IMR-90 (cell line): ENCODE measurements around the gene ZBTB33. TPM values are rescaled to one million over a fixed set of nuclear protein-coding genes. Genes with fewer than 3 reads are reported as not detected.

Experiments
- ATAC-seq: fragments of 200-7000 bp; cut with Tn5 transposase; 2 replicates; pipeline ENCODE4 v1.9.1; 2020; ENCODE audit warnings: low read depth, mild to moderate bottlenecking, moderate library complexity
- BruUV-seq: library from RNA; stranded (reverse); fragments of 400-500 nt; replicated peaks from 2 replicates; lab custom pipeline; 2021; lab: Mats Ljungman, UMichigan
- CTCF ChIA-PET: fragments of 300-600 bp; formaldehyde crosslinking; extraction: SDS; loops from one replicate; lab custom pipeline; 2021; ENCODE audit warnings: antibody characterized with exemption; lab: Yijun Ruan, JAX
- POLR2A ChIA-PET: fragments of 300-600 bp; sonication (Branson Sonifier 250); formaldehyde crosslinking; loops from one replicate; lab custom pipeline; 2022; ENCODE audit warnings: antibody characterized with exemption; ENCODE audit not compliant: unreplicated experiment; lab: Charles Lee
- DNase-seq: peaks from one replicate; pipeline ENCODE4 v3.0.0; 2013
- H2AFZ ChIP-seq: replicated peaks from 2 replicates; pipeline ENCODE3; 2013; ENCODE audit warnings: low read length, mild to moderate bottlenecking; ENCODE audit not compliant: poor library complexity
- H2AK5ac ChIP-seq: 2 replicates; pipeline ENCODE4 v1.6.1; 2013; ENCODE audit warnings: low read depth, low read length, inconsistent platforms
- H2AK9ac ChIP-seq: replicated peaks from 2 replicates; pipeline ENCODE3; 2013; ENCODE audit warnings: mild to moderate bottlenecking, low read depth, low read length, moderate library complexity; ENCODE audit not compliant: poor library complexity
- H2BK120ac ChIP-seq: 2 replicates; pipeline ENCODE4 v1.6.1; 2013; ENCODE audit warnings: low read depth, low read length, inconsistent platforms
- H2BK15ac ChIP-seq: 3 replicates; pipeline ENCODE4 v1.6.1; 2013; ENCODE audit warnings: low read depth, low read length, inconsistent platforms
- H2BK20ac ChIP-seq: 2 replicates; pipeline ENCODE4 v1.6.1; 2013; ENCODE audit warnings: low read depth, mild to moderate bottlenecking, inconsistent platforms, low read length, moderate library complexity
- H2BK5ac ChIP-seq: 2 replicates; pipeline ENCODE4 v1.6.1; 2013; ENCODE audit warnings: mild to moderate bottlenecking, low read depth, low read length, inconsistent platforms; ENCODE audit not compliant: poor library complexity, severe bottlenecking
- H3K14ac ChIP-seq: replicated peaks from 2 replicates; pipeline ENCODE4 v1.6.1; 2013; ENCODE audit warnings: low read depth, low read length, inconsistent platforms
- H3K18ac ChIP-seq: 2 replicates; pipeline ENCODE4 v1.6.1; 2013; ENCODE audit warnings: low read depth, low read length, control low read depth
- H3K23ac ChIP-seq: 2 replicates; pipeline ENCODE4 v1.6.1; 2013; ENCODE audit warnings: low read depth, low read length, inconsistent platforms
- H3K27ac ChIP-seq: 2 replicates; pipeline ENCODE4 v1.5.1; 2013; ENCODE audit warnings: mild to moderate bottlenecking, control low read depth, low read length; ENCODE audit not compliant: insufficient read depth
- H3K27me3 ChIP-seq: 2 replicates; pipeline ENCODE4 v1.6.1; 2013; ENCODE audit warnings: low read length; ENCODE audit not compliant: control insufficient read depth, insufficient read depth
- H3K36me3 ChIP-seq: 2 replicates; pipeline ENCODE4 v1.6.1; 2013; ENCODE audit warnings: low read length, mixed read lengths; ENCODE audit not compliant: control insufficient read depth, insufficient read depth
- H3K4ac ChIP-seq: 2 replicates; pipeline ENCODE4 v1.6.1; 2013; ENCODE audit warnings: low read depth, low read length, inconsistent platforms
- H3K4me1 ChIP-seq: 2 replicates; pipeline ENCODE4 v1.6.1; 2013; ENCODE audit warnings: low read length, mixed read lengths; ENCODE audit not compliant: control insufficient read depth, insufficient read depth
- H3K4me2 ChIP-seq: 2 replicates; pipeline ENCODE4 v1.6.1; 2013; ENCODE audit warnings: low read depth, mild to moderate bottlenecking, control low read depth, low read length, moderate library complexity
- H3K4me3 ChIP-seq: 2 replicates; pipeline ENCODE4 v1.5.1; 2013; ENCODE audit warnings: low read depth, mild to moderate bottlenecking, control low read depth, low read length, moderate library complexity; ENCODE audit not compliant: insufficient read depth
- H3K56ac ChIP-seq: 2 replicates; pipeline ENCODE4 v1.6.1; 2013; ENCODE audit warnings: low read length, inconsistent platforms; ENCODE audit not compliant: insufficient read depth; ENCODE audit errors: extremely low read depth
- H3K79me1 ChIP-seq, 2 experiments: 2 replicates each; pipeline ENCODE4 v1.6.1; 2013; ENCODE audit warnings: low read length in 2 of 2, inconsistent platforms in 1 of 2, low read depth in 1 of 2
- H3K9ac ChIP-seq: 2 replicates; pipeline ENCODE4 v1.6.1; 2013; ENCODE audit warnings: low read depth, low read length, control low read depth
- H3K9me1 ChIP-seq: 2 replicates; pipeline ENCODE4 v1.6.1; 2013; ENCODE audit warnings: low read length, inconsistent platforms; ENCODE audit not compliant: insufficient read depth
- H3K9me3 ChIP-seq: 2 replicates; pipeline ENCODE4 v1.6.1; 2013; ENCODE audit warnings: low read length; ENCODE audit not compliant: control insufficient read depth, insufficient read depth
- H4K20me1 ChIP-seq: 2 replicates; pipeline ENCODE4 v1.6.1; 2013; ENCODE audit warnings: low read length, inconsistent platforms; ENCODE audit not compliant: insufficient read depth
- H4K5ac ChIP-seq: 2 replicates; pipeline ENCODE4 v1.6.1; 2013; ENCODE audit warnings: mild to moderate bottlenecking, low read depth, low read length, control low read depth
- H4K8ac ChIP-seq, 2 experiments: 2 replicates each; pipeline ENCODE4 v1.6.1; 2013; ENCODE audit warnings: low read depth in 2 of 2, low read length in 2 of 2, control low read depth in 1 of 2, inconsistent platforms in 1 of 2
- H4K91ac ChIP-seq: 2 replicates; pipeline ENCODE4 v1.6.1; 2013; ENCODE audit warnings: low read depth, low read length, inconsistent platforms; ENCODE audit not compliant: insufficient read depth
- BHLHE40 ChIP-seq: fragments of 150-350 bp; IDR thresholded peaks from 2 replicates; pipeline ENCODE4 v1.6.1; 2016; ENCODE audit warnings: mild to moderate bottlenecking, low read depth, low read length
- CEBPB ChIP-seq: IDR thresholded peaks from 2 replicates; pipeline ENCODE4 v1.6.1; 2012; ENCODE audit warnings: low read depth, low read length, improper control_type of control experiment
- CHD1 ChIP-seq: IDR thresholded peaks from 2 replicates; pipeline ENCODE4 v1.6.1; 2012; ENCODE audit warnings: low read depth, low read length, improper control_type of control experiment
- FOS ChIP-seq: fragments of 150-350 bp; IDR thresholded peaks from 2 replicates; pipeline ENCODE4 v1.6.1; 2016; ENCODE audit warnings: low read depth, low read length
- MAFK ChIP-seq: IDR thresholded peaks from 2 replicates; pipeline ENCODE4 v1.6.1; 2012; ENCODE audit warnings: low read depth, low read length, improper control_type of control experiment
- MAZ ChIP-seq: IDR thresholded peaks from 2 replicates; pipeline ENCODE4 v1.6.1; 2012; ENCODE audit warnings: low read depth, mild to moderate bottlenecking, low read length, improper control_type of control experiment, moderate library complexity, borderline replicate concordance
- MXI1 ChIP-seq: IDR thresholded peaks from 2 replicates; pipeline ENCODE4 v1.6.1; 2012; ENCODE audit warnings: low read depth, mild to moderate bottlenecking, low read length, moderate library complexity, borderline replicate concordance
- NFE2L2 ChIP-seq: fragments of 150-350 bp; IDR thresholded peaks from 2 replicates; pipeline ENCODE4 v1.6.1; 2016; ENCODE audit warnings: low read depth, mild to moderate bottlenecking, low read length
- POLR2A ChIP-seq: IDR thresholded peaks from 2 replicates; pipeline ENCODE4 v1.6.1; 2012; ENCODE audit warnings: mild to moderate bottlenecking, low read depth, low read length
- RAD21 ChIP-seq: IDR thresholded peaks from 2 replicates; pipeline ENCODE4 v1.6.1; 2012; ENCODE audit warnings: low read length, improper control_type of control experiment
- RCOR1 ChIP-seq: IDR thresholded peaks from 2 replicates; pipeline ENCODE4 v1.6.1; 2012; ENCODE audit warnings: mild to moderate bottlenecking, low read length, improper control_type of control experiment; ENCODE audit not compliant: insufficient replicate concordance
- RFX5 ChIP-seq: IDR thresholded peaks from 2 replicates; pipeline ENCODE4 v1.8.0; 2012; ENCODE audit warnings: low read depth, mild to moderate bottlenecking, low read length, moderate library complexity
- SMC3 ChIP-seq: fragments of 150-350 bp; IDR thresholded peaks from 2 replicates; pipeline ENCODE4 v1.6.1; 2016; ENCODE audit warnings: low read depth, mild to moderate bottlenecking, antibody characterized with exemption, low read length, moderate library complexity
- WGBS, 2 experiments: methylation state at CpG; one replicate each; pipeline versions ENCODE4 v1.1.5 to v1.1.7; 2013; ENCODE audit warnings: missing lambda C conversion rate in 2 of 2; ENCODE audit not compliant: insufficient read length in 1 of 2; ENCODE audit errors: extremely low coverage in 2 of 2; 5-methylcytosine and 5-hydroxymethylcytosine counted together
- dilution Hi-C: fragments of 300-500 bp; cut with HindIII; formaldehyde crosslinking; loops from one replicate; pipeline ENCODE4 v1.14.3; 2018; ENCODE audit warnings: low sequenced_read_pairs; ENCODE audit not compliant: unreplicated experiment
- in situ Hi-C: fragments of 300-500 bp; cut with MboI; formaldehyde crosslinking; loops from 3 replicates; pipeline ENCODE4 v1.14.3; 2019; ENCODE audit warnings: low sequenced_read_pairs, inconsistent platforms, mixed read lengths
- intact Hi-C: fragments of 100-400 bp; cut with micrococcal nuclease; formaldehyde crosslinking; loops from 2 replicates; pipeline ENCODE4 v1.10.0; 2022
- polyA plus RNA-seq, 3 experiments: library from polyadenylated mRNA; depleted of rRNA; stranded (reverse); fragments of >200 nt; gene quantifications; 2 replicates each; pipeline ENCODE4 v1.2.3, GENCODE V29; 2012; ENCODE audit warnings: low replicate concordance in 1 of 3
- total RNA-seq: library from RNA; depleted of rRNA; stranded (reverse); fragments of >200 nt; gene quantifications from 2 replicates; pipeline ENCODE4 v1.2.3, GENCODE V29; 2012
- TF ChIP-seq, protein P1 (sequence below): fragments of 150-350 bp; IDR thresholded peaks from 2 replicates; pipeline ENCODE4 v1.6.1; 2016; ENCODE audit warnings: low read depth, mild to moderate bottlenecking, low read length, moderate library complexity, borderline replicate concordance
- TF ChIP-seq, protein P2 (sequence below): fragments of 150-350 bp; IDR thresholded peaks from 2 replicates; pipeline ENCODE4 v1.6.1; 2017; ENCODE audit warnings: mild to moderate bottlenecking, antibody characterized with exemption, low read length, low read depth
- TF ChIP-seq, protein P3 (sequence below): conservative IDR thresholded peaks from 2 replicates; pipeline ENCODE4 v1.5.1; 2012; ENCODE audit warnings: mild to moderate bottlenecking, low read depth, low read length, improper control_type of control experiment

The ZBTB33 gene
- total and polyA plus RNA-seq, 2 of the 4 experiments (the other 2 are of a cell fraction), result 3.3 to 16.3 TPM

- ChIA-PET POLR2A (no interaction called here), CTCF (no interaction called here)
- H3K27ac ChIP-seq, result no peak overlapping the region
- no peak overlapping the region for H3K4me3 ChIP-seq
- no peak overlapping the region for H3K4me2 ChIP-seq
- no peak overlapping the region for H4K91ac ChIP-seq
- no peak overlapping the region for H2AK5ac ChIP-seq
- peaks cover 38% of the 10 kb centered on the region for H3K27me3 ChIP-seq
- H2BK20ac ChIP-seq, result no peak overlapping the region
- no peak overlapping the region for H2BK120ac ChIP-seq
- no CpG with 5 or more reads among the region's 2 CpGs for WGBS, 2 experiments
- no peak overlapping the region for H2AFZ ChIP-seq
- dilution Hi-C loops (no loop called here), in situ Hi-C loops (no loop called here), intact Hi-C loops (no loop called here)
- no peak overlapping the region for H3K9ac ChIP-seq
- H3K9me1 ChIP-seq, result no peaks in the 10 kb centered on the region
- no peak overlapping the region for H4K8ac ChIP-seq
- BruUV-seq, result no TSS peak
- H4K5ac ChIP-seq, result no peak overlapping the region
- H2AK9ac ChIP-seq, result no peak overlapping the region
- H3K9me3 ChIP-seq, result peaks cover 2% of the 10 kb centered on the region; the same call in 1 of the 2 replicates
- DNase-seq (no peak), ATAC-seq (no peak)
- H3K4me1 ChIP-seq, result no peaks in the 10 kb centered on the region
- no peak overlapping the region for H3K23ac ChIP-seq
- no peak overlapping the region for H2BK15ac ChIP-seq
- no peaks in the 10 kb centered on the region for H3K36me3 ChIP-seq
- TF ChIP-seq, protein P1, sequence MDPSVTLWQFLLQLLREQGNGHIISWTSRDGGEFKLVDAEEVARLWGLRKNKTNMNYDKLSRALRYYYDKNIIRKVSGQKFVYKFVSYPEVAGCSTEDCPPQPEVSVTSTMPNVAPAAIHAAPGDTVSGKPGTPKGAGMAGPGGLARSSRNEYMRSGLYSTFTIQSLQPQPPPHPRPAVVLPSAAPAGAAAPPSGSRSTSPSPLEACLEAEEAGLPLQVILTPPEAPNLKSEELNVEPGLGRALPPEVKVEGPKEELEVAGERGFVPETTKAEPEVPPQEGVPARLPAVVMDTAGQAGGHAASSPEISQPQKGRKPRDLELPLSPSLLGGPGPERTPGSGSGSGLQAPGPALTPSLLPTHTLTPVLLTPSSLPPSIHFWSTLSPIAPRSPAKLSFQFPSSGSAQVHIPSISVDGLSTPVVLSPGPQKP, result no peak
- TF ChIP-seq CHD1, result no peak
- TF ChIP-seq, protein P2, sequence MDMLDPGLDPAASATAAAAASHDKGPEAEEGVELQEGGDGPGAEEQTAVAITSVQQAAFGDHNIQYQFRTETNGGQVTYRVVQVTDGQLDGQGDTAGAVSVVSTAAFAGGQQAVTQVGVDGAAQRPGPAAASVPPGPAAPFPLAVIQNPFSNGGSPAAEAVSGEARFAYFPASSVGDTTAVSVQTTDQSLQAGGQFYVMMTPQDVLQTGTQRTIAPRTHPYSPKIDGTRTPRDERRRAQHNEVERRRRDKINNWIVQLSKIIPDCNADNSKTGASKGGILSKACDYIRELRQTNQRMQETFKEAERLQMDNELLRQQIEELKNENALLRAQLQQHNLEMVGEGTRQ, result no peak
- TF ChIP-seq SMC3, result no peak
- TF ChIP-seq FOS, result no peak
- TF ChIP-seq CEBPB, result no peak
- TF ChIP-seq MAZ, result no peak
- TF ChIP-seq BHLHE40, result no peak
- TF ChIP-seq, protein P3, sequence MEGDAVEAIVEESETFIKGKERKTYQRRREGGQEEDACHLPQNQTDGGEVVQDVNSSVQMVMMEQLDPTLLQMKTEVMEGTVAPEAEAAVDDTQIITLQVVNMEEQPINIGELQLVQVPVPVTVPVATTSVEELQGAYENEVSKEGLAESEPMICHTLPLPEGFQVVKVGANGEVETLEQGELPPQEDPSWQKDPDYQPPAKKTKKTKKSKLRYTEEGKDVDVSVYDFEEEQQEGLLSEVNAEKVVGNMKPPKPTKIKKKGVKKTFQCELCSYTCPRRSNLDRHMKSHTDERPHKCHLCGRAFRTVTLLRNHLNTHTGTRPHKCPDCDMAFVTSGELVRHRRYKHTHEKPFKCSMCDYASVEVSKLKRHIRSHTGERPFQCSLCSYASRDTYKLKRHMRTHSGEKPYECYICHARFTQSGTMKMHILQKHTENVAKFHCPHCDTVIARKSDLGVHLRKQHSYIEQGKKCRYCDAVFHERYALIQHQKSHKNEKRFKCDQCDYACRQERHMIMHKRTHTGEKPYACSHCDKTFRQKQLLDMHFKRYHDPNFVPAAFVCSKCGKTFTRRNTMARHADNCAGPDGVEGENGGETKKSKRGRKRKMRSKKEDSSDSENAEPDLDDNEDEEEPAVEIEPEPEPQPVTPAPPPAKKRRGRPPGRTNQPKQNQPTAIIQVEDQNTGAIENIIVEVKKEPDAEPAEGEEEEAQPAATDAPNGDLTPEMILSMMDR, result no peak
- no peak for TF ChIP-seq RAD21
- no peak for TF ChIP-seq MXI1
- no peak for TF ChIP-seq NFE2L2
- TF ChIP-seq MAFK, result no peak
- no peak for TF ChIP-seq RCOR1
- no peak for TF ChIP-seq RFX5
- no peak for TF ChIP-seq POLR2A
- no peak overlapping the region for H2BK5ac ChIP-seq
- no peaks in the 10 kb centered on the region; the same call in 1 of the 2 replicates for H4K20me1 ChIP-seq
- no peaks in the 10 kb centered on the region for H3K79me1 ChIP-seq
- H3K56ac ChIP-seq, result no peak overlapping the region
- H3K18ac ChIP-seq, result no peak overlapping the region
- no peak overlapping the region for H3K14ac ChIP-seq
- no peak overlapping the region for H3K4ac ChIP-seq
Observed at GRCh38 chrX:120306630-120307029, 56.0 kb downstream of the ZBTB33 start.
